Measurements from ENCODE around the gene PSMD2.
A peak's percentile ranks its signal among the peaks of the same experiment; 100 is the strongest.
"Not testable (repeated sequence)": the region's sequence is repeated elsewhere in the genome, so short reads cannot be mapped to it uniquely, and the experiment has no call there.

PSMD2 gene

DNA sequence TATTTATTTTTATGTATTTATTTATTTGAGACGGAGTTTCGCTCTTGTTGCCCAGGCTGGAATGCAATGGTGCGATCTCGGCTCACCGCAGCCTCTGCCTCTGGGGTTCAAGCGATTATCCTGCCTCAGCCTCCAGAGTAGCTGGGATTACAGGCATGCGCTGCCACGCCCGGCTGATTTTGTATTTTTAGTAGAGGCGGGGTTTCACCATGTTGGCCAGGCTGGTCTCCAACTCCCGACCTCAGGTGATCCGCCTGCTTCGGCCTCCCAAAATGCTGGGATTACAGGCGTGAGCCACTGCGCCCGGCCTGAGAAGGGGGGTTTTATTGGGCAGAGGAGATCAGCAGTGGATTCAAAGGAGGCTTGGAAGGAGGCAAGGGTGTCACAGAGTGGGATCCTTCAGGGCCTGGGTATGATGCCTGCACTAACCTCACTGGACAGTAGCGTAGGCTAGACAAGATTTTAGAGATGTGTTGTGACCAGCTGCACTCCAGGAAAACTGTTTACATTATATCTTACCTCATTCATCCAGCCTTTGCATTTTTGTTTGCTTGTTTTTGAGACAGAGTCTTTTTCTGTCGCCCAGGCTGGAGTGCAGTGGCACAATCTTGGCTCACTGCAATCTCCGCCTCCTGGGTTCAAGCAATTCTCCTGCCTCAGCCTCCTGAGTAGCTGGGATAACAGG is 40.6 kb downstream of the PSMD2 start:
- not testable (repeated sequence) for DNase-seq (ENCODE audit: low spot score)

DNA sequence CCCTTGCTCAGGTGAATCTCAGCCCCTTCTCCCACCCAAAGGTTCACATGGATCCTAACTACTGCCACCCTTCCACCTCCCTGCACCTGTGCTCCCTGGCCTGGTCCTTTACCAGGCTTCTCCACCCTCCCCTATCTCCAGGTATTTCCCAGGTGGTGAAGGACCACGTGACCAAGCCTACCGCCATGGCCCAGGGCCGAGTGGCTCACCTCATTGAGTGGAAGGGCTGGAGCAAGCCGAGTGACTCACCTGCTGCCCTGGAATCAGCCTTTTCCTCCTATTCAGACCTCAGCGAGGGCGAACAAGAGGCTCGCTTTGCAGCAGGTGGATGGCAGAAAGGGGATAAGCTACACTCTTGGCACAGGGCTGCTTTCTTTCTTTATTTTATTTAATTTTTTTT is 42.9 kb downstream of the PSMD2 start:
- no peak for DNase-seq (ENCODE audit: low spot score)

DNA sequence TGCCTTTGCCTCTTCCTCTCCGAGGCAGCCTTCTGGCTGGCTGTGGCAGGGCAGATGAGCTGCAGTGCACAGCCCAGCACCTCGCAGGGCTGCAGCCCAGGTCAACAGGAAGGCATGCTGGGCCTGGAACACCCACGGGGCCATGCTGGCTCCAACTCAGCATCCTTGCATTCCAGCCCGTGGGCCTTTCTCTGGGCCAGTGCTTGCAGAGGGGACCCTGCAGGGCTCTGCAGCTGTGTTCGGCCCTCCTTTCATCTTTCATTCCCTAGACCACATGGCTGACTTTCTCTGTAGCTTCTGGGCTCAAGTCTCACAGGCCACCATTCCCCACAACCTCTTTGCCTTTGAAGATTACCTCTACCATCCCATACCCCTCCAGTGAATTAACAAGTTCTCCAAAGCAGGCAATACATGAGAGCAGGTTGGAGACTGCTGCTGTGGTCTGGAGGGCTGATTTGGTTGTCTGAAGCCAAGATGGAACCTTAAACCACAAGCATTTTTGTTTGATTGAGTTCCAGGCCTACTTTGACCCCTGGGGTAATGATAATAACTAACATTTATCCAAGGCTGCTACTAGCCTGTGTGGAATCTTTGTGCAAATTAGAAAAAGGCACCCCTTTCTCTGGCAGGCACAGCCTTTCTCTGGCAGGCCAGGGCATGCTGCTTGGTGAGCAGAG is 44.3 kb downstream of the PSMD2 start:
- no peak for DNase-seq (ENCODE audit: low spot score)

DNA sequence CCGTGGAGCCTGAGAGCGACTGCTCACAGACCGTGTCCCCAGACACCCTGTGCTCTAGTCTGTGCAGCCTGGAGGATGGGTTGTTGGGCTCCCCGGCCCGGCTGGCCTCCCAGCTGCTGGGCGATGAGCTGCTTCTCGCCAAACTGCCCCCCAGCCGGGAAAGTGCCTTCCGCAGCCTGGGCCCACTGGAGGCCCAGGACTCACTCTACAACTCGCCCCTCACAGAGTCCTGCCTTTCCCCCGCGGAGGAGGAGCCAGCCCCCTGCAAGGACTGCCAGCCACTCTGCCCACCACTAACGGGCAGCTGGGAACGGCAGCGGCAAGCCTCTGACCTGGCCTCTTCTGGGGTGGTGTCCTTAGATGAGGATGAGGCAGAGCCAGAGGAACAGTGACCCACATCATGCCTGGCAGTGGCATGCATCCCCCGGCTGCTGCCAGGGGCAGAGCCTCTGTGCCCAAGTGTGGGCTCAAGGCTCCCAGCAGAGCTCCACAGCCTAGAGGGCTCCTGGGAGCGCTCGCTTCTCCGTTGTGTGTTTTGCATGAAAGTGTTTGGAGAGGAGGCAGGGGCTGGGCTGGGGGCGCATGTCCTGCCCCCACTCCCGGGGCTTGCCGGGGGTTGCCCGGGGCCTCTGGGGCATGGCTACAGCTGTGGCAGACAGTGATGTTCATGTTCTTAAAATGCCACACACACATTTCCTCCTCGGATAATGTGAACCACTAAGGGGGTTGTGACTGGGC is 45.7 kb downstream of the PSMD2 start:
- DNase-seq (ENCODE audit: low spot score), result no peak

DNA sequence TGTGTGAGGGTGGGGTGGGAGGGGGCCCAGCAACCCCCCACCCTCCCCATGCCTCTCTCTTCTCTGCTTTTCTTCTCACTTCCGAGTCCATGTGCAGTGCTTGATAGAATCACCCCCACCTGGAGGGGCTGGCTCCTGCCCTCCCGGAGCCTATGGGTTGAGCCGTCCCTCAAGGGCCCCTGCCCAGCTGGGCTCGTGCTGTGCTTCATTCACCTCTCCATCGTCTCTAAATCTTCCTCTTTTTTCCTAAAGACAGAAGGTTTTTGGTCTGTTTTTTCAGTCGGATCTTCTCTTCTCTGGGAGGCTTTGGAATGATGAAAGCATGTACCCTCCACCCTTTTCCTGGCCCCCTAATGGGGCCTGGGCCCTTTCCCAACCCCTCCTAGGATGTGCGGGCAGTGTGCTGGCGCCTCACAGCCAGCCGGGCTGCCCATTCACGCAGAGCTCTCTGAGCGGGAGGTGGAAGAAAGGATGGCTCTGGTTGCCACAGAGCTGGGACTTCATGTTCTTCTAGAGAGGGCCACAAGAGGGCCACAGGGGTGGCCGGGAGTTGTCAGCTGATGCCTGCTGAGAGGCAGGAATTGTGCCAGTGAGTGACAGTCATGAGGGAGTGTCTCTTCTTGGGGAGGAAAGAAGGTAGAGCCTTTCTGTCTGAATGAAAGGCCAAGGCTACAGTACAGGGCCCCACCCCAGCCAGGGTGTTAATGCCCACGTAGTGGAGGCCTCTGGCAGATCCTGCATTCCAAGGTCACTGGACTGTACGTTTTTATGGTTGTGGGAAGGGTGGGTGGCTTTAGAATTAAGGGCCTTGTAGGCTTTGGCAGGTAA is 46.5 kb downstream of the PSMD2 start:
- peak; percentile 86 for DNase-seq (ENCODE audit: low spot score)

DNA sequence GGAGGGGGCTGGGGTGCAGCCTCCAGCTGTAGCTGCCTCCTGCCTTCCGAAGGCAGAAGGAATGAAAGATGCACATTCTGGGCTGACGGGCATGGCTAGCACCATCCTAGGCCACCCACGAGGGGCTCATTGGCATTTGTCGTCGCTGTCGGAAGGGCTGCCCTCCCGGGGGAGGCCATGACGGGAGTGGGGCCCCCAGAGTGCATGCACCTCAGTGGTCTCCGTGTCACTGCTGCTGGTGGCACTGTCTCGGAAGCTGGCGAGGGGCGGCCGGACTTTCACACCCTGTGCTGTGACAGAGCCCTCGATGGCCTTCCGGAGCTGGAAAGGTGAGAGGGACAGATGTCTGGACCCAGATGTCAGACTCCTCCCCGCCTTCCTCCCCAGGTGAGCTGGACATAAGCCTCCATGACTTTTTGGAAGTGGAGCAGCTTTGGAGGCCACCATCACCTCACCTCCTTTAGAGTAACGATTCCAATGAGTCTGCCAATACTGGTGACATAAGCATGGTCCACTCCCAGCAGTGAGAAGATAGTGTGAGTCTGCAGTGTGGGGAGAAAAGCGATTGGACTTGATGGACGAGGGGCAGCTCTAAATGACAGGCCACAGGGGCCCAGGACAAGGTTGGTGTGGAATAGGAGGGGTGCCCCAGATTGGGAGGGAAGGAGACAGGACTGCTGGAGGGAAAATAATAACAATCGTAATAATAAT is 47.6 kb downstream of the PSMD2 start:
- DNase-seq (ENCODE audit: low spot score), result no peak

DNA sequence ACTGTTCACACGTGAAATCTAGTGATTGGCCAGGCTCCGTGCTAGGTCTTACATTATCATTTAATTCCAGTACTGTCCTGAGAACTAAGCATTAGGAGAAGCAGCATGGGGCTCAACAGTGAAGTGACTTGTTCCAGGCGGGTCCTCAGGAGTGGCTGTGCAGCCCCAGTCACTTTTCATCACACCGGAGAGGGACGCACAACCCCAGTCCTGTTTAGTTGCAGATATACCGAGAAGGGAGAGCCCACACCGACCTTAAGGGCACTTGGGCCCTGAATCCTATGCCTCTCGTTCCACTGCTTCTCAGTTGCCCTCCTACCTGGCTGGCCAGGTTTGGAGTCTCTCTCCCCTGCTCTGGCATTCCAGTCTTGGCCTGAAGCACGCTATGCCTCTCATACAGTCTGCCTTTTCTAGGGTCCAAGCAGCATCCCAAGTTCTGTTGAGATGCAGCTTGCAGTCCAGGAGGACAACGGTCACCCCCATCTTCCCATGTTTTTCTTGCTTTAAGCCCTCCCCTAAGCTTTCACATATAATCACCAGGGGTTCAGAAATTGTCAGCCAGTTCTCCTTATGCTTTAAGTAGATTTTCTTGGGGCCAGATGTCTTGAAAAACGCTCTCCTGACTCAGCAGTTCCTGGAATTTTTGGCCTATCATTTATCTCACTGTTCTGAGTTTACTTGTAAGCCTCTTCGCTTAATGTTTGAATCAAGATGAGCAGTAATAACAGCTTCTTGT is 48.4 kb downstream of the PSMD2 start:
- DNase-seq (ENCODE audit: low spot score), result no peak

DNA sequence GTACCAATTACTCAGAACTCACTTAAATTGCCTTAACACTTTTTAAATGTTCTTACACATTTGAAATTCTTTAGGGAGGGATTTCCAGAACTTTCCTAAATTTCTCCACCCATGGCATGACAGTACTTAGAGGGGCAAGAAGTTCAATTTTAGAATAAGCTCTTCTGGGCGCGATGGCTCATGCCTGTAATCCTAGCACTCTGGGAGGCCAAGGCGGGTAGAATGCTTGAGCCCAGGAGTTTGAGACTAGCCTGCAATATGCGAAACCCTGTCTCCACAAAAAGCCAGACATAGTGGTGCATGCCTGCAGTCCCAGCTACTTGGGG is 49.0 kb downstream of the PSMD2 start:
- no peak for DNase-seq (ENCODE audit: low spot score)

DNA sequence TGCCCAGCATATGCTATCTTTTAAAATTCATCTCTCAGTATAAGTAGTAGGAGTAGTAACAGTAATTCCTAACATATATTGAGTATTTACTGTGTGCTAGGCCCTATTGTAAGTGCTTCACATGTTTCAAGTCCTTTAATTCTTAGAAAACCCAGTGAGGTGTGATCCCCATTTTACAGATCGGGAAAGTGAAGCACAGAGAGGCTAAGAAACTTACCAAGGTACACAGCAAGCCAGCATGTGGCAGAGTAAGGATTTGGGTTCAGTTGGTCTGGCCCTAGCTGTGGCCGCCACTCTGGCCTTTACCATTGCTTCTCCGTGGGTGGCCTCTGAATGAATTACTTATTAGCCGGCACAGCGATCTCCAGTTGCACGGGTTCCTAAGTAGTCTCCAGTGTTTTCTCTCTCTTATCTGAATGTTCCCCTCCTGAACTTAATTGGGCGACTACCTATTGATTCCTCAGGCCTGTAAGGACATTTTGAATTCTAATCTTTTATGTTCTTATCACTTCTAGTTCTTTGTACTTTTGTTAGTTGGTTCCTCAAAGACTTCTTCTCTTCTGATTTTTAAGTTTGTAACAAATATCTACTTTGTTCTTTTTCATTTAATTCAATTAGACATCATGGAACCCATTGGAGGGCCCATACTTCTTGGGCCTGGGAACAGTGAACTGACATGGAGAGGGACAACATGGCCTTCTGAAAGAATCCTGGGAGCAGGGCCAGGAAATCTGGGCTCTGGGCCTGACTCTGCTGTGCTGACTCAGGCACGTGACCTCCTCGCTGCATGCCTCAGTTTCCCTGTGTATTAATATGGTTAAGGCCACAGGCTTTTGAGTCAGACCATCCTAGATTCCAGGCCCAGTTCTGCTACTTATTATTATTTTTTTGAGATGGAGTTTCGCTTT is 50.8 kb downstream of the PSMD2 start:
- no peak for DNase-seq (ENCODE audit: low spot score)

DNA sequence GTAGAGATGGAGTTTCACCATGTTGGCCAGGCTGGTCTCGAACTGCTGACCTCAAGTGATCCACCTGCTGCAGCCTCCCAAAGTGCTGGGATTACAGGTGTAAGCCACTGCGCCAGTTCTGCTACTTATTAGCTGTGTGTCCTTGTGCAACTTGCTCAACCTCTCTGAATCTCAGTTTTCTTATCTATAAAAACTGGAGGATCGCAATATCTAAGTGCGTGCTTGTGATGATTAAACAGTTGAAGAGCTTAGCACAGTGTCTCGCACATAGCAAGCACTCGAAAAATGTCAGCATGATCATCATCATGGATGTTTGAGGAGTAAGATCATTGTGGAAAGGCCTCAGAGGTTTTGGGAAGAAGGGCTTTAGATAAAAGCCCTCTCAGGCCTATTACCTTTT is 51.6 kb downstream of the PSMD2 start:
- no peak for DNase-seq (ENCODE audit: low spot score)

DNA sequence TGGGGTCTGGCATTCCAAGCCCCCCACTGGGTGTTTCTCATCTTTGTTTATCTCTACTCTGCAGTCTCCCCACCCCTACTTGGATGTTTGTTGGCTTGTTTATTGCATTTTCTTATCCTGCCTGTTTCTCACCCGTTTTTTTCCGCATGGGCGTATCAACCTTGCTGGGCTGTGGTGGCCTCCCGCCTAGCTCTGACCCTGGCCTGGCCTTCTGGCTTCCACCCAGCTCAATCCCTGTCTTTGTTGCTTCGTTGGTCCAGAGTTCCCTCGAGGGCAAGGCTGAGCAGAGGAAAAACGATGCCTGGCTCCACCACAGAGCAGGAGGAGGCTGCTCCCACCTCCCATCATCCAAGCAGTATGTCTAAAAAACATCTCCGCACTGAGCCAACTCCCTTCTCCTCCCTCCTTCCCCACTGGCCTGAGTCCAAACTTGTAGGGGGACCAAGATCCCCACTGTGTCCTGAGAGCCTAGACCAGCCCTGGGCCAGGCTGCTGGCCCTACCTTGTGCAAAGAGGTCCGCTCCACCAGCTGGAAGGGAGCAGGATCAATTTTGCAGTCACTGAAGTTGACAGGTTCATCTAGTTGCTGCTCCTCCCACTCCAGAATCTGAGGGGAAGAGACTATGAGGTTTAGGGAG is 52.6 kb downstream of the PSMD2 start:
- no peak for DNase-seq (ENCODE audit: low spot score)

DNA sequence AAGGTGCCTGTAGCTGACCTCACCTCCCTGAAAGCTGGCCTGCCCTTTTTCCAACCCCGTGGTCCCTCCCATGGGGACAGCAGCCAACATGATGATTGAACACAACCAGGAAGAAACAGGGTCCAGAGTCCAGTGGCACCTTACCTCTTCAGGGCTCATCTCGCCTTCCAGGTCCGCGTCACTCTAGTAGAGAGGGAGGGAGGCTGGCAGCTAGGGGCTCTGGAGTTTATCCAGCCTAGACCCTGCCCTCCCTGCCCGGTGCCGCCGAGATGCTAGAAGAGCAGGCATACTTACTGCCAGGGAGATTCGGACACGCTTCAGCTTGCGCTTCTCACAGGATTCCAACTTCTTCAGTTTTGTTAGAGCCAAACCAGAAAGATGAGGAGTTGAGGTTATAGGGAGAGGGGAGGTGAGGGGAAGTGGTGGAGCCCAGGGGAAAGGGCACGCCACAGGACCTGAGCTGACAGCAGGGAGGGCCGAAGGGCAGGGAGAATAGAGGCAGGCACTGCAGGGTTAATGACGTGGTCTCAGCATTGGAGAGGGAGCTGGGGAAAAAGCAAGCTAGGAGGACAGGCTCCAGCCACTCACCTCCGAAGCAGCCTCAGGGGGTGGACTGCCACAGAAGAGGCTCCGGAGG is 53.2 kb downstream of the PSMD2 start:
- no peak for DNase-seq (ENCODE audit: low spot score)

DNA sequence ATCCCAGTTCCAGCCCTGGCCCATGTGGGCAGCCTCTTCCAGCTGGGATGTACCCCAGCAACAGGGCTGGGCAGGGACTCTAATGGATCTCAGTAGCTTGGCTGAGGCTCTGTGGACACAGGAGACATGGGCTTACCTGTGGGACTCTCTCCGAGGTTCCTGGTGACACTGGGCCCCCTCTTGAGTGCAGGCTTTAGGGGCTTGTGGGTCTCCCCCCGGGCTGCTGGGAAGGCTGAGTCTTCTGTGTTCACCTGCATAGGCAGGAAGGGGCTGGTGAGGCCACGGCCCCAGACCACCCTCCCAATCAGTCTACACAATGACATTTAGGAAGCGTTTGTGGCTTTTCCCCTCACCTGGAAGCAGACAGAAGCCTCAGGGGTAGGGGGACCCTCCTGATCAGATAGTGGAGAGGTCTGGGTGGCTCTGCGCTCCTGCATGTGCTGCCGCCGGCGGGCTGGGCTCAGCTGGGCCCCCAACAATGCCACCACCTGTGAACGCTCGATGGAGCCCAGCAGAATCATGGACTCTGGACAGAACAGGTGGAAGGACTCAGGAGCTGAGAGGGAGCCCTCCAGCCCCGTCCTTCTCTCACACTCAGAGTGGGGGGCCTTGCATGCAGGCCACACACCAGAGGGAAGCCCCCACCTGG is 54.0 kb downstream of the PSMD2 start:
- DNase-seq (ENCODE audit: low spot score), result no peak

DNA sequence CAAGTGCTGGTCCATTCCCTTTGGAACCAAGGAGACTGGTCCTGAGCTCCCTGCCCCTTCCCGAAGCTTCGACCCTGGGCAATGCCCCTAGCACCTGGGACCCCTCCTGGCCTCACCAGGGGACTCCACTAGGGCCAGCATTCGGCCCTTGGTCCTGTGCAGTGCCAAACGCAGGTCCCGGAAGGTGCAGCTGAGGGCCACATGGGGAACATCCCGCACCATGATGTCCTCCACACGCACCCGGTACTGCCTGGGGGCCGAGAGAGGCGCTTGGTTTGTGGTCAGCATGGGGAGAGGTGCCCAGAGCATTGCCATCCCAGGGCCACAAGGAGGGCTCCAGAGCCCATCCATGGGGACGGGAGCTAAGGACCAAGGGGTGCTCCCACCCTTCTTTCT is 54.5 kb downstream of the PSMD2 start:
- no peak for DNase-seq (ENCODE audit: low spot score)

DNA sequence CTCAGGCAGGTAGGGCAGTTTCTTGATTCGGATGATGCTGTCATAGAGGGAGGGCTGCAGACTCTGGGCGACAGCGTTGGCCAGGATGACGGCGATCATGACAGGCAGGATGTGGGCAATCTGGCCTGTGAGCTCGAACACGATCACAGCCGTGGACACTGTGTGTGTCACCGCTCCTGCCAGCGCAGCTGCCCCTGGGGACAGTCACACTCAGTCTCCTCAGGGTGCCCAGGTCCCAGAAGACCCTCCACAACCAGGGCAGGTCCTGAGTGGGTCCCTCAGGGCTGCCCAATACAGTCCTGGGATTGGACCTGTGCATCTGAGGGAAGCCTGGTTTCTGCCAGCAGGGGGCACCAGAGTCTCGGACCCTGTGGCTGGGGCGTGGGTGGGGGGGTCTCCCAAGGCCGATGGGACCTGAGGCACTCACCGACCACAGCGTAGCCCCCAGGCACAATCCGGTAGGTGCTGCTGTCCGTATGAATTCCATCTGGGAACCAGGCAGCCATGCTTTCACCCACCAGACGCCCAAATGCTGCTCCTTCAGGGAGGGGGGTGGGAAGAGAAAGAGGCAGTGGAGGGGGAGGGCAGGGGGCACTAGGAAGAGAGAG is 55.2 kb downstream of the PSMD2 start:
- DNase-seq (ENCODE audit: low spot score), result peak; percentile 79

DNA sequence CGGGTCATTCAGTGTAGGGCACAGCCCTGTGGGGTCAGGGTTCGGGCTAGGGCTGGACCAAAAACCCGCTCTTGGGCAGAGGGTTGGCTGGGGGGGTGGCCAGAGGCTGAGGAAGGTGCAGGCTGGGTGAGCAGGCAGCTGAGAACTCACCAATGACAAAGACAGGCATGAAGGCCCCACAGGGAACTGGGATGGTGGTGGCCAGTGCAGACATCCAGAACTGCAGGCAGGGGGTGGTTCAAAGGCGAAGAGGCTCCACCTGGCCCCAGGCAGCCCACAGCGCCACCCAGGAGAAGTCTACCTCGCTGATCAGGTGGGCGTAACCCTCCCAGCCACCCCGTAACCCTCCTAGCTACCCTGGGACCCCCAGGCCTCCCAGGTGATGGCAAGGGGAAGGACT is 55.7 kb downstream of the PSMD2 start:
- no peak for DNase-seq (ENCODE audit: low spot score)

DNA sequence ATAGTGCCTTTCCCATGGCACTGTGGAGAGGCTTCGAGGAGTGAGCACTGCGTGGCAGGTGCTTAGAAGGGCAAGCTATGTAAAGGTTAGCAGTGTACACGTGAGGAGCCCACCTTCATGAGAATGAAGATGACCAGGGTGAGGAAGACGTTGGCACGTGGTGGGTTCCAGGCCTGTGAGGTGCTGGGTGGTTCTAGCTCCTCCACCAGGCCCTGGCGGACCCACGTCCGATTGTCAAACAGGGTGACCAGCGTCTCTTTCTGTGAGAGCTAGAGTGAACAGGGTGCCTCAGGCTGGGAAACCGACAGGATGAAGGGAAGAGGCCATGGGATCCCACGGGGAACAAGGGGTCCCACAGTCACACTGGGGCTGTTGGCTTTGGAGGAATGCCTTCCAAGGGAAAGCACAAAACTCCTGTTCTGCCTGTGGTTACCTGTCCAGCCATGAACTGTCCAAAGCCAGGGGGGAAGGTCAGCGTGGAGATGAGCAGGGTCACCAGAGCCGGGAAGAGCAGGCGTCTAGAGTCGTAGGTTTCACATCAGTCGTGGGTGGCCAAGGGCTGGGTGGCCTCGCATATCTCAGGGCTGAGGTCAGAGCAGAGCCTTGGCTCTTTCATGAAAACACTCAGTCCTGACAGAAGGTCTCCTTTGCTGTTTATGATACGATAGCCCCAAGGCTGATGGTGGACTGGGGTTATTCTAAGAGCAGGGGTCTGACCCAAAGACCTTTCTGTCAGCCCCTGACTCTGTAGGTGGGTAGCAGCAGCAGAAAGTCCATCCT is 56.4 kb downstream of the PSMD2 start:
- DNase-seq (ENCODE audit: low spot score), result no peak

All from GM03348 (cell line).